Measurements from ENCODE around the gene PDE4D. TPM values are rescaled to one million over a fixed set of nuclear protein-coding genes. Genes with fewer than 3 reads are reported as not detected.
"Not testable (repeated sequence)": the region's sequence is repeated elsewhere in the genome, so short reads cannot be mapped to it uniquely, and the experiment has no call there.

Gene PDE4D
- total RNA-seq, 1 donor from 2014 or later, result 50.0 TPM

DNA sequence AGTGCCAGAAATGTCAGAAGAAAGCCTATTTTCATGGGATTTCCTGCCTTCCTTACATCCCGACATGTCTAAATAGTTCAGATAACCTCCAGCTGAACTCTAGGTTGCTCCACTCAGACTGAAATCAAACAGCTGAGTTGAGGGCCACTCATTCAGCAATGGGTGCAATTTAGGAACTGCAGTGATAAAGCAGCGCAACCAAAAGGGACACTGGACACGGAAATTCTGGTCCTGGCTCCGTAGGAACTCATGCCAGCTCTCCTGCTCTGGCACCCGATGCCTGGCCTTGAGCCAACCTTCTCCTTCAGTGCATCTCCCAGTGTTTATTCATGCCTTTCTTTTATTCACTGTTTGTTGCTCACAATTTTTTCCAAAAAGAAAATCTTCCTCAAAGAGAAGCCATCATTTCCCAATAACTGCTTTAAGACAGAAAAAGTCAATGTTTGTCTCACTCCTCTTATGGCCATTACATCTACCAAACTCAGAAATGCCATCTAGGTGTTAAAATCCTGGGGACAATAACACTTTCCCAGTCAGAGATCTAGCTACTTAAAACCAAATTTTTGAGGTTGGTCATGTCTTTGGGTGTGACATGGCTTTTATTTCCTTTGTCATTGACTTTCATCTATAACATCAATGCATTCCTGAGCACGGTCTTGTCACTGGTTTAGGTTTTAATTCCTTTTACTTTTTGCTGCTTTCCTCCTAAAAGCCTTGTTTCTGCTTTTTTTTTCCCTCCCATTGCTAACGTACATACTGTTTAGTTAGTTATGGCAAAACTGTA lies 126.9 kb downstream of the PDE4D start:
- Mint-ChIP-seq H3K4me1 (ENCODE audit: unreplicated experiment) (peaks cover 34% of the 10 kb centered on the region), H3K4me3 (peak overlapping the region; percentile 89), H3K9me3 (no peaks in the 10 kb centered on the region), H3K36me3 (peaks cover 12% of the 10 kb centered on the region), H3K27ac (no peak overlapping the region), H3K27me3 (peaks cover 5% of the 10 kb centered on the region)
- TF ChIP-seq, protein P1, sequence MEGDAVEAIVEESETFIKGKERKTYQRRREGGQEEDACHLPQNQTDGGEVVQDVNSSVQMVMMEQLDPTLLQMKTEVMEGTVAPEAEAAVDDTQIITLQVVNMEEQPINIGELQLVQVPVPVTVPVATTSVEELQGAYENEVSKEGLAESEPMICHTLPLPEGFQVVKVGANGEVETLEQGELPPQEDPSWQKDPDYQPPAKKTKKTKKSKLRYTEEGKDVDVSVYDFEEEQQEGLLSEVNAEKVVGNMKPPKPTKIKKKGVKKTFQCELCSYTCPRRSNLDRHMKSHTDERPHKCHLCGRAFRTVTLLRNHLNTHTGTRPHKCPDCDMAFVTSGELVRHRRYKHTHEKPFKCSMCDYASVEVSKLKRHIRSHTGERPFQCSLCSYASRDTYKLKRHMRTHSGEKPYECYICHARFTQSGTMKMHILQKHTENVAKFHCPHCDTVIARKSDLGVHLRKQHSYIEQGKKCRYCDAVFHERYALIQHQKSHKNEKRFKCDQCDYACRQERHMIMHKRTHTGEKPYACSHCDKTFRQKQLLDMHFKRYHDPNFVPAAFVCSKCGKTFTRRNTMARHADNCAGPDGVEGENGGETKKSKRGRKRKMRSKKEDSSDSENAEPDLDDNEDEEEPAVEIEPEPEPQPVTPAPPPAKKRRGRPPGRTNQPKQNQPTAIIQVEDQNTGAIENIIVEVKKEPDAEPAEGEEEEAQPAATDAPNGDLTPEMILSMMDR (conservative IDR thresholded peaks at IDR 0.05), result no peak
- DNase-seq (ENCODE audit: extremely low spot score, unreplicated experiment), result no peak

DNA sequence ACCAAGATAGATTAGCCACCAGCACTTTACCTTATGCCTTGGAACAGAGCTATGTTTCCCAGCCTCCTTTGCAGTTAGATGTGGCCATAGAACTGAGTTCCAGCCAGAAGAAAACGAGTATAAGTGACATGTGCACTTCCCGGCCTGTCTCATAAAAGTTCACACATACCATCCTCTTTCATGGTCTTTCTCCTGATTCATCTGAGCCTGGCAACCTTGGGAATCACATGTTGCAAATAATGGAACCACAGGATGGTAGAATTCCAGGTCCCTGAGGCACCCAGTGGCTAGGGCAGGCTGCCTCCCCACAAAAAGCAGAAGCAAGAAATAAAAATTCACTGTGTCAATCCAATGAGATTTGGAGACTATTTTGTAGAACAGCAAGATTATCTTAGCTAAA lies 128.1 kb downstream of the PDE4D start:
- no peak for DNase-seq (ENCODE audit: extremely low spot score, unreplicated experiment)
- Mint-ChIP-seq H3K36me3 (peaks cover 12% of the 10 kb centered on the region), H3K4me3 (peak overlapping the region; percentile 78), H3K4me1 (ENCODE audit: unreplicated experiment) (peaks cover 34% of the 10 kb centered on the region), H3K27me3 (peaks cover 5% of the 10 kb centered on the region), H3K9me3 (no peaks in the 10 kb centered on the region), H3K27ac (peak overlapping the region; percentile 55)
- TF ChIP-seq, protein P1 (conservative IDR thresholded peaks at IDR 0.05), result no peak

DNA sequence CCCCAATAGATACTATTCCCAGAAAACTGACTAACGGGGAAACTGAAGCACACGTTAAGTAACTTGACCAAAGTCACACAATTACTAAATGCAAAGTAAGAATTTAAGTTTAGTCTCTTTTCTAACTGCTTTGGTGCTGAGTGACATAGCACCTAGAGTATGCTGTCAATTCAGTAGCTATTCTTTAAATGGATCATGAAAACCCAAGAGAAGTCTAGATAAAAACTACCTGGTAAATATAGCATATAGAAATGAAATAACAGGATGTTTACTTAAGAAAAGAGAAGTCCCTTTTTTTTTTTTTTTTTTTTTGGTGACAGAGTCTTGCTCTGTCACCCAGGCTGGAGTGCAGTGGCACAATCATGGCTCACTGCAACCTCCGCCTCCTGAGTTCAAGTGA lies 129.2 kb downstream of the PDE4D start:
- no peak for DNase-seq (ENCODE audit: extremely low spot score, unreplicated experiment)

DNA sequence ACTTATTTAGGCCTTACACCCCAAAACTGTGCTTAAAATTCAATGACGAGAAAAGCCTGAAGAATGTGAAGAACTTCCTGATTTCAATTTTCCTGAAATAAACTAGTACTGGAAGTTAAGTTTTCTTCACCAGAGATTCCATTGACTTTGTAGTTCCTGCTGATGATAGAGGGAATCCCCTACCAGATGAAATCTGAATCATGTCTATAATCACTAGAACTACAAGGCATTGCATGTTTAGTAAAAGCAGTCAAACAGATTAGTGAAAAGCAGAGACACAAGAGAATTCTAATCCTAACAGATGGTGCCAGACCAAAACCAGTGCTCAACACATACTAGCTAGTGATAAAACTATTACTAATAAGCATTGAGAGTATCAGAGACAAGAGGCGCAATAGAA lies 130.0 kb downstream of the PDE4D start:
- Mint-ChIP-seq H3K27ac (no peak overlapping the region), H3K9me3 (no peaks in the 10 kb centered on the region), H3K4me1 (ENCODE audit: unreplicated experiment) (peaks cover 32% of the 10 kb centered on the region), H3K36me3 (peaks cover 16% of the 10 kb centered on the region), H3K27me3 (peaks cover 5% of the 10 kb centered on the region), H3K4me3 (peak overlapping the region; percentile 47)
- DNase-seq (ENCODE audit: extremely low spot score, unreplicated experiment), result no peak
- TF ChIP-seq, protein P1 (conservative IDR thresholded peaks at IDR 0.05), result no peak

More for the DNA sequence above, 129.2 kb downstream of the PDE4D start:
- Mint-ChIP-seq H3K36me3 (peaks cover 15% of the 10 kb centered on the region), H3K4me1 (ENCODE audit: unreplicated experiment) (peaks cover 37% of the 10 kb centered on the region), H3K27ac (no peak overlapping the region), H3K27me3 (peaks cover 5% of the 10 kb centered on the region), H3K9me3 (no peaks in the 10 kb centered on the region), H3K4me3 (no peak overlapping the region)
- TF ChIP-seq, protein P1 (conservative IDR thresholded peaks at IDR 0.05), result no peak

DNA sequence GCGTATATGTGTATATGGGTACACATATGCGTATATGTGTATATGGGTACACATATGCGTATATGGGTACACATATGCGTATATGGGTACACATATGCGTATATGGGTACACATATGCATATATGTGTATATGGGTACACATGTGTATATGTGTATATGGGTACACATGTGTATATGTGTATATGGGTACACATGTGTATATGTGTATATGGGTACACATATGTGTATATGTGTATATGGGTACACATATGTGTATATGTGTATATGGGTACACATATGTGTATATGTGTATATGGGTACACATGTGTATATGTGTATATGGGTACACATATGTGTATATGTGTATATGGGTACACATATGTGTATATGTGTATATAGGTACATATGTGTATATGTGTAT lies 131.3 kb downstream of the PDE4D start:
- not testable (repeated sequence) for H3K27ac Mint-ChIP-seq, H3K9me3 Mint-ChIP-seq

DNA sequence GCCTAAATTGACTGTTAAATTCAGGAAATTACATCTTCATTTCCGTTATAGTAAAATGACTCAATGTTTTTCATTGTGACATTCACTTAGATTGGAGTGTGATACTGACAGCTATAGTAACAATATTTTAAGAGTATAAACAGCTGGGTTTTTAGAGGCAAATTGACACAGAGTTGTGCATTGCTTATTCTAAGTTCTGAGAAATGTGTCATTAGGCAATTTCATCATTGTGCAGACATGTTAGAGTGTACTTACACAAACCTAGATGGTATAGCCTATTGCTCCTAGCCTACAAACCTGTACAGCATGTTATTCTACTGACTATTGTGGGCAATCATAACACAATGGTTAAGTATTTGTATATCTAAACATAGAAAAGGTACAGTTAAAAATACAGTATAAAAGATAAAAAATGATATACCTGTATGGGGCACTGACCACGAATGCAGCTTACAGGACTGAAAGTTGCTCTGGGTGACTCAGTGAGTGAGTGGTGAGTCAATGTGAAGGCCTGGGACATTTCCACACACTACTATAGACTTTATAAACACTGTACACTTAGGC lies 132.7 kb downstream of the PDE4D start:
- H3K36me3 Mint-ChIP-seq, result peaks cover 16% of the 10 kb centered on the region
- no peaks in the 10 kb centered on the region for H3K9me3 Mint-ChIP-seq
- H3K4me1 Mint-ChIP-seq (ENCODE audit: unreplicated experiment), result peaks cover 12% of the 10 kb centered on the region
- H3K4me3 Mint-ChIP-seq, result no peak overlapping the region
- H3K27ac Mint-ChIP-seq, result no peak overlapping the region
- H3K27me3 Mint-ChIP-seq, result no peaks in the 10 kb centered on the region
- no peak for DNase-seq (ENCODE audit: extremely low spot score, unreplicated experiment)
- TF ChIP-seq, protein P1 (conservative IDR thresholded peaks at IDR 0.05), result no peak

More for the DNA sequence above, 131.3 kb downstream of the PDE4D start:
- Mint-ChIP-seq H3K36me3 (peaks cover 16% of the 10 kb centered on the region), H3K4me1 (ENCODE audit: unreplicated experiment) (peaks cover 24% of the 10 kb centered on the region)
- not testable (repeated sequence) for DNase-seq (ENCODE audit: extremely low spot score, unreplicated experiment); H3K4me3 Mint-ChIP-seq; H3K27me3 Mint-ChIP-seq

All from type B pancreatic cell (in vitro differentiated cells).